ENCODE data around the gene SPATA45.

Gene SPATA45

GRCh38 chr1:212847549-212847948 lies at the start of gene SPATA45:
SPATA45 (minus strand) TSS chr1:212847649; CDS start chr1:212836149, 11,500 bp downstream.
- Histone ChIP-seq H3K9me3 (ENCODE audit: insufficient read depth, low read depth, low read length) (no peaks in the 10 kb centered on the region), H3K36me3 (ENCODE audit: insufficient read depth, low read length) (no peaks in the 10 kb centered on the region), H3K79me2 (ENCODE audit: insufficient read depth, low read length) (no peaks in the 10 kb centered on the region), H3K4me2 (ENCODE audit: low read depth, low read length, poor library complexity, severe bottlenecking) (no peak within 1 kb of the TSS), H3K4me1 (ENCODE audit: insufficient read depth, low read length, poor library complexity, severe bottlenecking) (no peaks in the 10 kb centered on the region), H4K20me1 (ENCODE audit: insufficient read depth, low read length, poor library complexity, severe bottlenecking) (no peaks in the 10 kb centered on the region), H3K9ac (ENCODE audit: low read depth, low read length, poor library complexity, severe bottlenecking) (no peak within 1 kb of the TSS), H3F3A (ENCODE audit: low read depth) (no peaks in the 10 kb centered on the region), H3K27me3 (ENCODE audit: insufficient read depth, low read length, poor library complexity, severe bottlenecking) (no peaks in the 10 kb centered on the region), H2AFZ (ENCODE audit: low read length) (no peak within 1 kb of the TSS), H3K4me3 (ENCODE audit: low read length, poor library complexity, severe bottlenecking) (no peak within 1 kb of the TSS), H3K9me2 (replicated peaks; ENCODE audit: low read depth, low read length) (no peaks in the 10 kb centered on the region)
- TF ChIP-seq CTCF (conservative IDR thresholded peaks at IDR 0.05; ENCODE audit: low read length) (no peak), EZH2phosphoT487 (IDR thresholded peaks at IDR 0.05; ENCODE audit: borderline replicate concordance) (no peak)

- TF ChIP-seq CTCF (conservative IDR thresholded peaks at IDR 0.05; ENCODE audit: low read length), result no peak
- no peak for TF ChIP-seq EZH2phosphoT487 (IDR thresholded peaks at IDR 0.05; ENCODE audit: borderline replicate concordance)
- H3K4me1 ChIP-seq (ENCODE audit: insufficient read depth, low read length, poor library complexity, severe bottlenecking), result no peaks in the 10 kb centered on the region
- H3K9ac ChIP-seq (ENCODE audit: low read depth, low read length, poor library complexity, severe bottlenecking), result no peak overlapping the region
- no peaks in the 10 kb centered on the region for H4K20me1 ChIP-seq (ENCODE audit: insufficient read depth, low read length, poor library complexity, severe bottlenecking)
- H3F3A ChIP-seq (ENCODE audit: low read depth), result no peaks in the 10 kb centered on the region
- no peaks in the 10 kb centered on the region for H3K9me2 ChIP-seq (replicated peaks; ENCODE audit: low read depth, low read length)
- no peaks in the 10 kb centered on the region for H3K9me3 ChIP-seq (ENCODE audit: insufficient read depth, low read depth, low read length)
- peaks cover 86% of the 10 kb centered on the region; the same call in 1 of the 2 replicates for H3K36me3 ChIP-seq (ENCODE audit: insufficient read depth, low read length)
- H3K27me3 ChIP-seq (ENCODE audit: insufficient read depth, low read length, poor library complexity, severe bottlenecking), result no peaks in the 10 kb centered on the region
- no peak overlapping the region for H3K4me2 ChIP-seq (ENCODE audit: low read depth, low read length, poor library complexity, severe bottlenecking)
- H2AFZ ChIP-seq (ENCODE audit: low read length), result no peak overlapping the region
- H3K79me2 ChIP-seq (ENCODE audit: insufficient read depth, low read length), result no peaks in the 10 kb centered on the region
- H3K4me3 ChIP-seq (ENCODE audit: low read length, poor library complexity, severe bottlenecking), result no peak overlapping the region
These were observed 44.7 kb upstream of the SPATA45 start for GRCh38 chr1:212892108-212892507.

GRCh38 chr1:212884592-212884991 lies 37.1 kb upstream of the SPATA45 start:
- Histone ChIP-seq H3K4me2 (ENCODE audit: low read depth, low read length, poor library complexity, severe bottlenecking) (no peak overlapping the region), H3K9ac (ENCODE audit: low read depth, low read length, poor library complexity, severe bottlenecking) (no peak overlapping the region), H3K4me1 (ENCODE audit: insufficient read depth, low read length, poor library complexity, severe bottlenecking) (no peaks in the 10 kb centered on the region), H3K4me3 (ENCODE audit: low read length, poor library complexity, severe bottlenecking) (no peak overlapping the region), H3K36me3 (ENCODE audit: insufficient read depth, low read length) (peaks cover 88% of the 10 kb centered on the region), H2AFZ (ENCODE audit: low read length) (no peak overlapping the region), H3F3A (ENCODE audit: low read depth) (no peaks in the 10 kb centered on the region), H3K27me3 (ENCODE audit: insufficient read depth, low read length, poor library complexity, severe bottlenecking) (no peaks in the 10 kb centered on the region), H3K9me3 (ENCODE audit: insufficient read depth, low read depth, low read length) (no peaks in the 10 kb centered on the region), H4K20me1 (ENCODE audit: insufficient read depth, low read length, poor library complexity, severe bottlenecking) (no peaks in the 10 kb centered on the region), H3K79me2 (ENCODE audit: insufficient read depth, low read length) (no peaks in the 10 kb centered on the region), H3K9me2 (replicated peaks; ENCODE audit: low read depth, low read length) (no peaks in the 10 kb centered on the region)
- TF ChIP-seq EZH2phosphoT487 (IDR thresholded peaks at IDR 0.05; ENCODE audit: borderline replicate concordance), result no peak
- no peak for TF ChIP-seq CTCF (conservative IDR thresholded peaks at IDR 0.05; ENCODE audit: low read length)

Measured in Loucy (cell line).